Kidney glomerular epithelial cell (primary cell): ENCODE measurements around the gene UXT.
"Not testable (repeated sequence)": the region's sequence is repeated elsewhere in the genome, so short reads cannot be mapped to it uniquely, and the experiment has no call there.

Experiments used
- DNase-seq: peaks from one replicate; lab custom pipeline; 2025; lab: John Stamatoyannopoulos, UW

Gene UXT, protein sequence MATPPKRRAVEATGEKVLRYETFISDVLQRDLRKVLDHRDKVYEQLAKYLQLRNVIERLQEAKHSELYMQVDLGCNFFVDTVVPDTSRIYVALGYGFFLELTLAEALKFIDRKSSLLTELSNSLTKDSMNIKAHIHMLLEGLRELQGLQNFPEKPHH

DNA sequence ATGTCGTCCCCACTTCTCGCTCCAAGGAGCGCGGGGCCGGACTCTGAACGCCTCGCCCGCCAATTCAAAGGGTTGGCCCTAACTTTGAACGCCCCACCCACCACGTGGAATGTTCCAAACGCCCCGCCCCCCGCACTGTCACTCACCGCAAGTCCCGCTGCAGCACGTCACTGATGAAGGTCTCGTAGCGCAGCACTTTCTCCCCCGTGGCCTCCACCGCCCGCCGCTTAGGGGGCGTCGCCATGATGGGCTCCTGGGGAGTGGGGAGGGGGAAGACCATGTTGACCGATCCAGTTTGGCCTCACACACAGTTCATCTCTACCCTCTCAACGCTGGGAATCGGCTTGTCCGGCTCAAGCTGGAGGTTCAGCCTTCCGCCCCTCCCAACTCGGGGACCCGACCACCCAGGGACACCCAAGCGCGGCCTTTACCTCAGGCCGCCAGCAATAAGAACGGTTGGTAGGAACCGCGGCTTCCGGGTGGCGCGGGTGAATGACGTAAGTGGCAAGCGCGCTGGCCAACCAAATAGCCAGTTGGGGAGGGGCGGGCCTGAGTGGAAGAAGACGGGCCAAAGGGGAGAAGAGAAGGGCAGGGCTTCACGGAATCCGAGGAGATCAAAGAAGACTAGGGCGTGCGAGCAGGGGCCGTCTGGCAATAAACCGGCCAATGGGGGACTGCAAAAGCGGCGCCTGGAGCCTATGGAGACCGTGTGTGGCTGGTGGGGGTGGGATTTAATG is at the start of gene UXT:
TSS of gene UXT (minus strand) at position 497 of the 737 bp plus-strand sequence. CDS start at position 244, 253 bp downstream.
- peak; percentile 89 for DNase-seq

DNA sequence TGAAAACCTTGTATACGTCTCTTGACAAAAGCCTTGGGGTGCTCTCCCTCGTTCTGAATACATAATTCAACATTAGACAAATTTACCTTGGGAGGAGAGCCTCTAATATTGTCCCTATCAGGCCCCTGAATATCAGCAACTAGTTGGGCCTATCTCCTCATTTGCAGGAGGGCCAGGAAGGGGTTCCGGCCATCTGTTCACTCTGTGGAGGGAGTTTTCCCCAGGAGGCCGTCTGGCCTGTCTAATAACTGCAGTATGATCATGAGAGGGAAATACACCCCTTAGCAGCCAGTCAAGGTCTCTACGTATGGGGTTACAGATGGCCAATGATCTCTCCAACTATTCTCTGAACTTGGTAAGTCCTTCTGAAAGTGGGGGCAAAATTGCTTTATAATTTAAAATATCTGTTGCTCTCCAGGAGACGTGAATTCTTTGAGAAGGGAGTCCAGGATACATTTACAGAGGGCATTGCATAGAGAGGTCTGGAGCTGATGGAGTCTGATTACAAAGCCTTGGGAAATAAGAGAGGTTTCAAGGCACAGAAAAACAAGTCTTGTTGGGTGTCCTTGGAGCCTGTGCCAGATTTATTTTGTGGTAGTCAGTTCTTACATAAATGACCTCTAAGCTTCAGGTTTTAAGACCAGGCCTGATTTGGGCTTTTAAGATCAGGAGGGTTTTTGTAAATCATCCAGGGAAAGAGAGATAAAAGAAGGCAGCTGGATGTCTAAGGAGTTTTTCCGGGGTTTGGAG is 48.2 kb upstream of the UXT start:
- DNase-seq: no peak

DNA sequence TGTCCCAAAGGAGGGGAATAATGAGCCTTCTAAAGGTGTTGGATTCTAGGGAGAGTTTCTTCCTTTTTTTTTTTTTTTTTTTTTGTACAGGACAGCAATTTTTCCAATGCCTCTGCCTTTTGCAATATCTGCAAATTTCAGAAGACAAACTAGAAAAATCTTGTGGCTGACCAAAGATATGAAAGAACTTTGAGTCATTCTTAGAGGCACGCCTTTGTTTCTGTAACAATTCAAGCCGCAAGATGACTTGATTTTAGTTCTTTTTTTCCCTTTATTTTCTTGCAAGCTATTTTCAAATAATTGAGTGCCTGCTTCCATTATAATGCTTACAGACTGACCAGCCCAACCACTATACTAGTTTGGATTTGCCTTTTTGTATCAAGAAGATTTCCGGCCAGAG is 47.6 kb upstream of the UXT start:
- no peak for DNase-seq

DNA sequence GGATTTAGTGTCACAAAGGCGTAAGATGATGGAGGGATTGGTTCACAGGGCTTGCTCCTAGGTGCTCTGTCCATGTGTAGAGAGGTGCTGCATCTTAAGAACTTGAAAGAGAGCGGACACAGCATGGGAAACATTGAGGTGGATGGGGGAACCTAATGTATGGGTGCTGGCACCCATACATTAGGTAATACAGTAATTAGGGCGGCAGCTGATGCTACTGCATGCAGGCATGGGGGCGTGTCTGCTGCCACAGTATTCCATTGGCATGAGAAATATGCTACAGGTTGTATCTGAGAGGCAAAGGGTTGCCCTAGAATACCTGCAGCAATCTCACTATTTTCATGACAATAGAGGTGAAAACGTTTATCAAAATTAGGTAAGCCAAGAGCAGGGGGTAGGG is 45.8 kb upstream of the UXT start:
- DNase-seq: no peak

DNA sequence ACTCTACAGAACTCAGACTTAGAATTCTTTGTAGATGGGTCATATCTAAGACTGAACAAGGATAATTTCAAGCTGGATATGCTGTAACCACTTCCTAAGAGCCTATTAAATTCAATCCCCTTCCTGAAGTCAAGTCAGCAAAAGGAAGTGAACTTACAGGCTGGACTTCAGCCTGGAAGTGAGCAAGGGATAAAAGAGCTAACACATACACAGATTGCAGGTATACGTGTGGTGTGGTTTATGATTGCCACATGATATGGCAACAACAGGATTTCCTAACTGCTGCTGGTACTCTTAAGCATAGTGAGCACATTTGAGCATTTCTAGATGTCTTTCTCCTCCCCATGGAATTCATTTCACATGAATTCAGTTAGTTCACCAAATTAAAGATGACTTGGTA is 38.2 kb upstream of the UXT start:
- no peak for DNase-seq

DNA sequence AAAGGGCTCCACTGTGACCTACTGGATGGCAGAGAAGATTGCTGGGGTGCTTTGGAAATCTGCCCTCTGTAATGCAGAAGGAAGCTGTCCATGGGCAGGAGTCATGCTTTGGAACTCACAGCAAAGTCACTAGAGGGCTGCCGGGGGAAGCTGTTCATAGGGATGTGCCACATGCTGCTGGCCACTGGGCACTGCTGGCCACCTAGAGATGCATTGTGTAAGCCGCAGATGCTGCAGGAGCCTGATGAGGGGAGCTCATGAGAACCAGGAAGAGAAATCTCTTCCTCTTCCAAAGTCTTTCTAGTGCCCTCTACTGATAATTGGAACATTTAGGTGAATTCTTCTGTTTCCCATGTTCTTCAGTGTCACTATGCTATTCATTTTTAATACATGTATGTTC is 31.2 kb upstream of the UXT start:
- DNase-seq: no peak

DNA sequence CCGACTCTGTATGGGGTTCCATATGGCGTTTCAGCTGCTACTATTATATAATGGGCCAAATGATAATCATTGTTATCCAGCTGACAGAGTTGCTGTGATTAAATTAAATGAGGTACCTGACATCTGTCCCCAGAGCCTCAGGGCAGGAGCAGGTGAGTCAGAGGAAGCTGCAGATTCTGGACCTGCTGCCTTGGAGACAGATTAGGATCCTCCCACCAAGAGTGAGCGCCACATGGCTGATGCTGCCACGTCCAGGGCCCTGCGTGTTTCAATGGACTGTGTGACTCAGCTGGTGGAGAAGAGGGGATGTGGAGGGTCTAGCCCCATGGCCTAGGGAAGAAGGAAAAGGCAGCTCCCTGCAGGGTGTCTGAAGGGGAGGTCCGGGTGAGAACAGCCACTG is 28.3 kb upstream of the UXT start:
- DNase-seq: no peak

DNA sequence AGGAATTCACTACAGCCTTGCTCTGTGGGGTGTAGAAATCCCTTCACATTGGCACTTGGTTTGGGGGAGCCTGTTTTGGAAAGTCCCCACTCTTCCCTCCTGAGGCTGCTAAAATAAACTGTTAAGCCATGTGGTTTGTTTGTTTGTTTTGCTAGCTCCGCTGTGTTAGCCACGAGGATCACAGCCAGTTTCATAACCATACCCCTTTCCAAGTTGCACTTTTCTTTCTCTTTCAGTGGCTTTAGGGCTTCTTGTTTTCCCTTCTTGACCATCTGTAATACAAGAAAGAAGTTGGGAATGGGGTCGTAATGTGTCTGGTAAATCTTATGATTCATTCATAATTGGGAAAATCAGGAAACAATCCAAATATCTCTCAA is 24.8 kb upstream of the UXT start:
- no peak for DNase-seq

DNA sequence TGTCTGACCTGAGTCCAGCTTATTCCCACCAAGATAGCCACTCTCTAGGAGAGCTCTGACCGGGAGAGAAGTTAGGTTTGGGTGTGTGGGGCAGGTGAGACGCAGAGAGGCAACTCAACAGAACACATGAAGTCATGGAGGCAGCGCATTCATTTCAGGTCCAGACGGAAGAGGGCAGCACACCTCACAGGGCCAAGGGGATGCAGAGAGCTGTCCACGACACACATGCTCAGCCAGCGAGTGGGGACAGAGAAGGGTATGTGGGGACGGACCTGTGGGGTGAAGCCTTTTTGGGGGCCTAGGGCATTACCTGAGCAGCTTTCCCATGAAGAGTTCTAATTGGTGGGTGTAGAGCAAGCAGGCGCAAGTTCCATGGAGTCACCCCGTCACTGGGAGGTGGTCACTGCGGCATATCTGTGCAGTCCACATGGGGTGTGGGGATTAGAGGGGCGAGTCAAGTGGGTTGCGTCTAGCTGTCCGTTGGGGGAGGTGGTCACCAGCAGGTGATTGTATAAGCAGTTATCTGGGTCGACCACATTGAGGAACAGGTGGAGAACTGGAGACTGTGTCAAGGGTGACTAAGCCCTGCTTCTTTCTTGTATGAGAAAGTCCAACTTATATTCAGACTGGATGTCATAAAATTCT is 24.3 kb upstream of the UXT start:
- no peak for DNase-seq

DNA sequence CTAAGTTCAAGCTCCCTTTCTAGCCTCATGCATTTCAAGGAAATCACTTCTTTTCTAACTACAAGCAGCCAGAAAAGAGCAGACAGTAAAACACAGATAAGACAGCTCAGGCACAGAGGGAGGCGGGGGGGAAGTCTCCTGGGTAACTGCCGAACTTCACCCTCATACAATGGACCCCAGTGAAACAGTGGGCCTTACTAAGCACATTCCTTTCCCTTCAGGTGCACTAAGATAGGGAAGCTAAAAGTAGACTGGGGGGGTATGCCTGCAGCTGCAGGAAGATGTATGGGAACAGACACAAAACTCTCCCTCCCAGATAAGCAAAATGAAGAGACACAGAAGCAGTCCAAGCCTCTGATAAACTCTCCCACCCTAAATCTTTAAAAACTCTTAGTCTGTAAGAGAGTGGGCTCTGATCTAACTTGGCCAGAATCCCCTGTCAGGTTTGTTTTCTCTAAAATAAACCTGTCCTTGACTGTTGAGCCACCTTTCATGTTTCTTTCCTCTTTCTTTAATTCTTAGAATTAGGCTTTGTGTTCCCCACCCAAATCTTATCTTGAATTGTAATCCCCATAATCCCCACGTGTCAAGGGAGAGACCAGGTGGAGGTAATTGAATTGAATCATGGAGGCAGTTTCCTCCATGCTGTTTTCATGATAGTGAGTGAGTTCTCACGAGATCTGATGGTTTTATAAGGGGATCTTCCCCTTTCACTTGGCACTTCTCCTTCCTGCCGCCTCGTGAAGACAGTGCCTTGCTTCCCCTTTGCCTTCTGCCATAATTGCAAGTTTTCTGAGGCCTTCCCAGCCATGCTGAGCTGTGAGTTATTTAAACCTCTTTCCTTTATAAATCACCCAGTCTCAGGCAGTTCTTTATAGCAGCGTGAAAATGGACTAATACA is 17.2 kb upstream of the UXT start:
- DNase-seq: not testable (repeated sequence)

DNA sequence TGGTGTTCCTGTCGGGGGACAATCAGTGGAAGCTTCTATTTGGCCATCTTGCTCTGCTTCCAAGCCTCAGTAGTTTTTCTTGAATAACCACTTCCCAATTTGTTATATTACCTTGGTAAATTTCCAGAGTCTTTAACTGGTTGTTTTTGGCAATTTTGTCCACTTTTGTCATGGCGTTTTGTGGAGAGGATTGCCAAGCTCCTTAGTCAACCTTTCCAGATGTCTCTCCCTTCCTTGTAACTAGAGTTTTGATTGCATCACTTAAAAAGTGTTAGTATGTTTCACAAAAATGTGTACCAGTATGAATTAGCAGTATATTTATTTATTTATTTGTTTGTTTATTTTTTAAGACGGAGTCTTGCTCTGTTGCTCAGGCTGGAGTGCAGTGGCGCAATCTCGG is 15.8 kb upstream of the UXT start:
- no peak for DNase-seq

DNA sequence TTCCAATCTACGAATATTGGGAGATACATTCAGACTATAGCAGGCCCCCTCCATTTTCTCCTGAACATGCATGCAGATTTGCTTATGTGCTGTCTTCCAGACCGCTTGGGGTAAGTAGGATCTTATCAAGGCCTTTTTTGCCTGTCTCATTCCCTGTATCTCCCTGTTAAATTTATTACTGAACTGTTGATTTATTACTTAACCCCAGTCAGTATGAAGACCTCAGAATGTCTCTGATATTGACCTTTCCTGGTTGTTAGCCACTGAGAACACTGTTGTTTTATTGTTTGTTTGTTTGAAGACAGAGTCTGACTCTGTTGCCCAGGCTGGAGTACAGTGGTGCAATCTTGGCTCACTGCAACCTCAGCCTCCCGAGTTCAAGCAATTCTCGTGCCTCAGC is 6.8 kb upstream of the UXT start:
- DNase-seq: not testable (repeated sequence)

DNA sequence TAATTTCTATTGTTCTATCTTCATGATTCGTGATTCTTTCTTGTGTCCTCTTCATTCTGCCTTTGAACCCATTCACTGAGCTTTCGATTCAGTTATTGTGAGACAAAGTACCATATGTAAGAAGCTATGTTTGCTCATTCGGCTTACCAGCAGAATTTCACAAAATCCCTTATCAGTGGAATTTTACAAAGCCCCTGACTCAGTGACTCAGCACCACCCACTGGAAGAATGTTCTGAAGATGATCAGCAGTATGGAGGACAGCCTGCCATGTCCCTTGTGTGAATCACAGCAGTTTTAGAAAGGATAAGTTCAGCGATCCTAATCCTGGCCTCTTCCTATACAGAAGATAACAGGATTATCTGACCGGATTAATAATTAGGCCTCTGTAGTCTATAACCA is 5.8 kb upstream of the UXT start:
- no peak for DNase-seq

DNA sequence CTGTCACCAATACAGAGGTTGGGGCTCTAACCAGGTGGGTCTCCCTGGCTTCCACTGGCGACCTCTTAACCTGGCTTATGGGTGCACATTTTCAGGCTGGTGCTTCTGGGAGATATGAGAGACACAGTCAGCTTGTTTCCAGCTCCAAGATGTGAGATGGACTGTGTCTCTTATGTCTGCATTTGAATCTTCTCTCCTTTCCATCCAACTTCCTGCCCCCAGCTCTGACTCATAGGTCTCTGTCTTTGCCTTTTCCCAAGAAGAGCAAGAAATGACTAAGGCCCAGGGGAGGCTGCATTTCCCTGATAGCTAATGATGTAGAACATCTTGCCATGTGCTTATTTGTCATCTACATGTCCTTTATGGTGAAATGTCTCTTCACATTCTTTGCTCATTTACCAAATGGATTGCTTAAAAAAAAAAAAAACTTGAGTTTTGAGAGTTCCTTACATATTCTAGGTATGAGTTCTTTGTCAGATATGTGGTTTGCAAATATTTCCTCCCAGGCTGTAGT is 3.2 kb upstream of the UXT start:
- DNase-seq: peak; percentile 71

DNA sequence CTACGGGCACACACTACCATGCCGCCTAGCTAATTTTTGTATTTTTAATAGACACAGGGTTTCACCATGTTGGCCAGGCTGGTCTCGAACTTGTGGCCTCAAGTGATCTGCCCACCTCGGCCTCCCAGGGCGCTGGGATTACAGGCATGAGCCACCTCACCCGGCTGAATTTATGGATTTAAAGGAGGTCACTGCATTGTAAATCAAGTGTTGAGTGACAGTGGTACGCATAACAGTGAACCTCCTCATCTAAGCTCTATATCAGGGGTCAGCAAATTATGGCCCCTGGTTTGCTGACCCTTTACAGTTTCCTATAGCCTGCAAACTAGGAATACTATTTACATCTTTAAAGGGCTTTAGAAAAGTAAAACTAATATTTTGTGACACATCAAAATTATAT is 2.6 kb upstream of the UXT start:
- no peak for DNase-seq

DNA sequence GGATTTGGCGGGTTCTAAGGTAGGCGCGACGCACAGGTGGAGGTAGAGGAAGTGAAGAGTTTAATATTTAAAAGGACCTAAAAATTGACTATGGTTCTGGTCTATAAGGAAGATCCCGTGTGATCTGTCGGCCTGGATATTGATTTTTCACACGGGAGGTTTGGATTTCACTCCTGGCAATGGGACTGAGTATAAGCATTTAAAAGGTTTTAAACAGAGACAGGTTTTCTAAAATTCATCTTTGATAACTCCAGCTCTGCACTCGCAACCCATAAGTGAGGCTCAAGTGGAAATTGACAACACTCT is 394 bp upstream of the UXT start:
- no peak for DNase-seq

DNA sequence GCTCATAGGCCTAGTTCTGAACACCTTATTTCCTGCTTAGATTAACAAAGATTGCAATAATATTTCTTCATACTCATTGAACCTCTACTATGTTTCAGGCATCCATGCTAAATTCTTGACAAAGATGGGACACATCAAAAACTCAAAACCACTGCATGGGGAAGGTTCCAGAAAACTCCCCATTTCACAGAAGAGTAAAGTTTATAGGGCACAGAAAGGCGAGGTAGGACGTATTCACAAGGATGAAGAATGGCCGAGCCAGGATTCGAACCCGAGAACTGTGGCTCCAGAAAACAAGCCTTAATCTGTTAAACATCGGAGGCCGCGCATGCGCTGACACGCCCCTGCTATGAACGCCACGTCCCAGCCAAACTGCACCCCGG is 688 bp downstream of the UXT start:
- DNase-seq: no peak

DNA sequence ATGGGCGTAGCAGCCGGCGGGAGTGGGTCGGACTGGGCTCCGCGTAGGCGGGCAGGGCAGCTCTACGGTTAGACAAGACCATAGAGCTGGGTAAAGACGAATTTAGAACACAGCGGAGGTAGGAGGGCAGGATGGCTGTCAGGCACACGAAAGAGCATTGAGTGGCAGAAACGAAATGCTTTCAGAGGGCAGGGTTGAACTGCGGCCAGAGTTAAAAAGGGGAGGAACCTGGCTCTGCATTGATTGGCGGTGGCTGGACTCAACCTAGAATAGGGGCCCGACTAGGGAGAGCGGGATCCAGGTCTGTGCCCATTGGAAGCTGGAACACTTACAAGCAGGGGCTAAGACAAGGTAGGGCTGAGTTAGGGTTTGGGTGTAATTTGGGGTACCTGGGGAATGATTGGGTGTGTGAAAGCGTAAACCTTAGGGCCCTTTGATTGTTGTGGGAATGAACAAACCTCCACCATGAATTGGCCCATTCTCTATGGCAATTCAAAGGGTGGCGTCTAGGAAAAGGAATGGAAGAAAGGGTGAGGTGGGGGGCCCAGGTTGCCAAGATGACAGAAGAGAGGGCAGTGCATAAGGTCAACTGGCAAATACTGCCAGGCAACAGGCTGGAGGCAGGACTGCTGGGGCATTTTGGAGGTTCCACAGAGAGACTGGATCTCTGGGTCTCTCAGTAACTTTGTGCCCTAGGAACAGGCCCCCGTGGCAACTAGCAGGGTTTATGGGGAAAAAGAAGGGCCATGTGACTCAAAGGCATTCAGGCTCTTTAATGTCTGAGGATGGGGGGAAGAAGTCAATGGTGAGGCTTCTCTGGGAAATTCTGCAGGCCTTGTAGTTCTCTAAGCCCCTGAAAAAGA is 7.7 kb downstream of the UXT start:
- DNase-seq: no peak

DNA sequence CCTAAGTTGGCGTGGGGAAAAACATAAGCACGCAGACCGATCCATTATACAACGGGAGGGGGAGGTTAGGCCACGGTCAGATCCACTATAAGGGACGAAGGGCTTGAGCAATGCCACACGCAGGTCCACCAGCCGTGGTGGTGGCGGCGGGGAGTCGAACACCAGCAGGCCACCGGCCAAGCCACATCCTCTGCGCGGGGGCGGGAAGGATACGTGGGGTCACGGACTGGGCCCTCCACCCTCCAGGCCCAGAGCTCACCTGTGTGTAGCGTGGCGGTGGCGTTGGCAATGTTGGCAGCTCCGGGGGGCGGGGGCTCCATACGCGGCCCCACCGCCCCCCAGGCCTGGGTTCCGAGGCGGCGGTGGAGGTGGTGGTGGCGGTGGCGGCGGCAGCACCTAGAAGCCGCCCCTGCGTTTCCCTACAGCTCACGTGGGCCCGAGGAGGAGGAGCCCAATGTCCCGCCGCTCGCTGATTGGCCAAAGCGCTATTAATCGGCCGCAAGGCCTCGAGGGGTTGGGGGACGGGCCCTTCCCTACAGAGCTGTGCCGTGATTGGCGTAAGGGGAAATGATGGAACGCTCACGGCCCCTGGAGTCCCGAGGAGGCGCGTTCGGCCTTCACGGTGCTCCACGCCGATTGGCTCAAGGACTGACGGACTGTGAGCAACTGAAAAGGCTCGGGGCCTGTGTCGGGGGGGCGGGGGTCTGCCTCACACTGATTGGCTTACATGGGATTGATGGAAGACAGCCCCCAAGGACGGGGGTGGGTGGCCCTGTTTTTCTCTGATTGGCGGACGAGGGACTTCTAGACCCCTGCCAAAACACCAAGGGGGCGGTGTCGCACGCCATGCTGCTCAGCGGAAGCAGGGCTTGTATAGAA is 8.6 kb downstream of the UXT start, which contains the start of gene ELK1:
TSS of gene ELK1 (minus strand) at position 400 of the 879 bp plus-strand sequence. CDS start 9,122 bp downstream, outside the sequence.
- peak; percentile 80 for DNase-seq

DNA sequence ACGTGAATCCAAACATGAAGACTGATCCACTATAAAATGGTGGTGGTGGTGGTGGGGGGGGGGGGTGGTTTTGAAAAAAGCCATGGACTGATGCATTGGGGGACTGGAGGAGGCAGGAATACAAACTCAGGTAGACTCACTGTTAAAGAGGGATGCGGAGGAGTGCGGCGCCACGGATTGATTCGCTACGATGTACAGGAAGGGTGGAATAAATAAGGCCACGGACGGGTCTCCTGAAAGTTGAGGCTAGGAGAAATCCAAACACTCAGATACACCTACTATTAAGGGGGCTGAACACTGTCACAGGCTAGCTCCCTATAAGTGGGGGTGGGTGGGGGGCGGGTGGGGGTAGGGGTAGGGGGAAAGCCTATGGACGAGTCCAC is 9.2 kb downstream of the UXT start:
- DNase-seq: no peak
